Sigmoid colon (tissue), 4 donors: ENCODE data around the gene ALKBH5.

ENCODE experiments used
- EP300 ChIP-seq, 4 donors: sonication (generic); formaldehyde crosslinking; IDR thresholded peaks; one replicate each; pipeline ENCODE4 v1.6.1; 2017; ENCODE audit warnings: antibody characterized with exemption in 4 of 4
- POLR2A ChIP-seq, 2 donors: fragments of 450-650 bp; IDR thresholded peaks; one replicate each; pipeline ENCODE4 v1.6.1; 2016; ENCODE audit warnings: antibody characterized with exemption in 2 of 2, mild to moderate bottlenecking in 2 of 2, moderate library complexity in 2 of 2
- TF ChIP-seq, protein P1 (sequence below), 4 experiments: fragments of 450-650 bp in 3 of 4; fragments of 200-600 bp in 1 of 4; IDR thresholded peaks; one replicate each; pipeline ENCODE4 v1.5.1; 2016 to 2019; ENCODE audit warnings: antibody characterized with exemption in 4 of 4, mild to moderate bottlenecking in 3 of 4, moderate library complexity in 2 of 4

DNA sequence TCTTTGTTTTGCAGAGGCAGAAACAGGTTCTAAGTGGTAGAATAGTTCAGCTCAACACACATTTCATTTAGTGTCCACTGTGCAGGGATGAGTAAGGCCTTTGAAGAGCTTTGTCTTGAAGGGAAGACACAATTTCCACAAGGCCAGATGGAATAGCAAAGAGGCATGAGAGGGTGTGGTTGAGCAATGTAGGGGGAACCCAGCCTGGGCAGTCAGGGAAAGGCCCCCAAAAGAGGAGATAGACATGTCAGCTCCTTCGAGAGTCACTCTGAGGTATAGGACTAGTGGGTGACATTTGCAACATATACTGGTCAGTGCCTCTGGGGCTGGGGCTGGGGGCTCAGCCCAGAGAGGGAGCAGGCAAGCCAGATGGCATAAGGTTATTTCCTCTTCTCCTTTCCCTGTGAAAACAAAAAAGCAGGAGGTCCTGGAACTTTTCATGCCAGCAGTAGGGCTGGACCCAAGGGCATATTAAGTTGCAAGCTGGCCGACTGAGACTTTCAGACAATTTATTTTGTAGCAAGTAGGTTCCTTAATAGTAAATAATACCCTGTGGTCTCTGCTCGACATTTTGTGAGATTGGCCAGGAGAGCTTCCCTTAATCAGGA lies 7.1 kb downstream of the ALKBH5 start:
- TF ChIP-seq, protein P1, sequence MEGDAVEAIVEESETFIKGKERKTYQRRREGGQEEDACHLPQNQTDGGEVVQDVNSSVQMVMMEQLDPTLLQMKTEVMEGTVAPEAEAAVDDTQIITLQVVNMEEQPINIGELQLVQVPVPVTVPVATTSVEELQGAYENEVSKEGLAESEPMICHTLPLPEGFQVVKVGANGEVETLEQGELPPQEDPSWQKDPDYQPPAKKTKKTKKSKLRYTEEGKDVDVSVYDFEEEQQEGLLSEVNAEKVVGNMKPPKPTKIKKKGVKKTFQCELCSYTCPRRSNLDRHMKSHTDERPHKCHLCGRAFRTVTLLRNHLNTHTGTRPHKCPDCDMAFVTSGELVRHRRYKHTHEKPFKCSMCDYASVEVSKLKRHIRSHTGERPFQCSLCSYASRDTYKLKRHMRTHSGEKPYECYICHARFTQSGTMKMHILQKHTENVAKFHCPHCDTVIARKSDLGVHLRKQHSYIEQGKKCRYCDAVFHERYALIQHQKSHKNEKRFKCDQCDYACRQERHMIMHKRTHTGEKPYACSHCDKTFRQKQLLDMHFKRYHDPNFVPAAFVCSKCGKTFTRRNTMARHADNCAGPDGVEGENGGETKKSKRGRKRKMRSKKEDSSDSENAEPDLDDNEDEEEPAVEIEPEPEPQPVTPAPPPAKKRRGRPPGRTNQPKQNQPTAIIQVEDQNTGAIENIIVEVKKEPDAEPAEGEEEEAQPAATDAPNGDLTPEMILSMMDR (IDR thresholded peaks at IDR 0.05): no peak
- no peak for TF ChIP-seq EP300 (IDR thresholded peaks at IDR 0.05)
- TF ChIP-seq POLR2A (IDR thresholded peaks at IDR 0.05): no peak
